SK-N-SH (cell line): Measurements from ENCODE around the gene DCHS1. TPM values are rescaled to one million over a fixed set of nuclear protein-coding genes. Genes with fewer than 3 reads are reported as not detected.

Experiments used
- CTCF ChIA-PET: fragments of 300-600, 350-600 bp; formaldehyde crosslinking; extraction: SDS; loops from one replicate; lab custom pipeline; 2021; lab: Yijun Ruan, JAX
- POLR2A ChIA-PET: fragments of 350-600 bp; sonication (Branson Sonifier 250); formaldehyde crosslinking; extraction: SDS; loops from one replicate; lab custom pipeline; 2020; ENCODE audit warnings: antibody characterized with exemption, inconsistent platforms; lab: Yijun Ruan, JAX
- DNase-seq: peaks from one replicate; pipeline ENCODE4 v3.0.0; 2012
- H2AFZ ChIP-seq: fragments of 200-600 bp; sonication (generic); 2 replicates; pipeline ENCODE4 v1.8.1; 2016; ENCODE audit warnings: antibody characterized with exemption, mild to moderate bottlenecking, low read depth
- H3F3A ChIP-seq: fragments of 200-600 bp; sonication (generic); replicated peaks from 2 replicates; pipeline ENCODE3; 2016; ENCODE audit warnings: antibody characterized with exemption, mild to moderate bottlenecking; ENCODE audit not compliant: insufficient read depth
- H3K27ac ChIP-seq, 2 experiments: fragments of 200-500 bp in 1 of 2; fragments of 200-600 bp in 1 of 2; sonication (Bioruptor generic) in 1 of 2; sonication (generic), shearing (Covaris generic) in 1 of 2; 2 replicates each; pipeline versions ENCODE4 v1.5.1 to v1.6.1; 2014 to 2016; ENCODE audit warnings: low read depth in 2 of 2, inconsistent platforms in 1 of 2, low read length in 1 of 2, mild to moderate bottlenecking in 1 of 2, mixed read lengths in 1 of 2
- H3K27me3 ChIP-seq: fragments of 200-600 bp; sonication (generic), shearing (Covaris generic); 2 replicates; pipeline ENCODE4 v1.6.1; 2016; ENCODE audit warnings: mixed run types; ENCODE audit not compliant: insufficient read depth
- H3K36me3 ChIP-seq, 2 experiments: fragments of 200-500 bp in 1 of 2; fragments of 200-600 bp in 1 of 2; sonication (Bioruptor generic) in 1 of 2; sonication (generic) in 1 of 2; replicated peaks in 1 of 2; 2 replicates each; pipeline versions ENCODE3 to v1.5.1; 2014 to 2016; ENCODE audit warnings: low read length in 1 of 2, mild to moderate bottlenecking in 1 of 2; ENCODE audit not compliant: insufficient read depth in 2 of 2, control insufficient read depth in 1 of 2
- H3K4me1 ChIP-seq, 2 experiments: fragments of 200-500 bp in 1 of 2; fragments of 200-600 bp in 1 of 2; sonication (Bioruptor generic) in 1 of 2; sonication (generic), shearing (Covaris generic) in 1 of 2; 2 replicates each; pipeline versions ENCODE4 v1.5.1 to v1.6.1; 2014 to 2016; ENCODE audit warnings: low read depth in 1 of 2, low read length in 1 of 2, mixed run types in 1 of 2; ENCODE audit not compliant: insufficient read depth in 2 of 2, control insufficient read depth in 1 of 2
- H3K4me2 ChIP-seq: fragments of 200-600 bp; sonication (generic), shearing (Covaris generic); 2 replicates; pipeline ENCODE4 v1.6.1; 2017; ENCODE audit warnings: mixed run types
- H3K4me3 ChIP-seq, 2 experiments: fragments of 200-500 bp in 1 of 2; fragments of 200-600 bp in 1 of 2; sonication (Bioruptor generic) in 1 of 2; sonication (generic), shearing (Covaris generic) in 1 of 2; 2 replicates each; pipeline versions ENCODE4 v1.5.1 to v1.8.1; 2014 to 2016; ENCODE audit warnings: low read depth in 2 of 2, inconsistent platforms in 1 of 2, low read length in 1 of 2, mild to moderate bottlenecking in 1 of 2, mixed read lengths in 1 of 2, moderate library complexity in 1 of 2
- H3K79me2 ChIP-seq: fragments of 200-600 bp; sonication (generic); 2 replicates; pipeline ENCODE4 v1.8.1; 2017; ENCODE audit warnings: mild to moderate bottlenecking; ENCODE audit not compliant: insufficient read depth
- H3K9ac ChIP-seq: fragments of 200-600 bp; sonication (generic); 2 replicates; pipeline ENCODE4 v1.6.1; 2017; ENCODE audit warnings: mixed run types
- H3K9me2 ChIP-seq: fragments of 200-600 bp; sonication (generic); 2 replicates; pipeline ENCODE4 v1.6.1; 2017; ENCODE audit warnings: mixed run types
- H3K9me3 ChIP-seq: fragments of 200-600 bp; sonication (generic); 2 replicates; pipeline ENCODE4 v1.6.1; 2017; ENCODE audit warnings: mixed run types, mild to moderate bottlenecking, moderate library complexity
- H4K20me1 ChIP-seq: fragments of 200-600 bp; sonication (generic); 2 replicates; pipeline ENCODE4 v1.6.1; 2017; ENCODE audit warnings: mild to moderate bottlenecking, mixed run types; ENCODE audit not compliant: insufficient read depth
- EP300 ChIP-seq, 2 experiments: IDR thresholded peaks; 2 replicates each; pipeline versions ENCODE4 v1.4.0 to v1.6.1; 2012; ENCODE audit warnings: borderline replicate concordance in 1 of 2, low read depth in 1 of 2, low read length in 1 of 2
- JUND ChIP-seq: IDR thresholded peaks from 2 replicates; pipeline ENCODE4 v1.4.0; 2012
- NRF1 ChIP-seq: IDR thresholded peaks from 2 replicates; pipeline ENCODE4 v1.6.1; 2012; ENCODE audit warnings: low read depth, mild to moderate bottlenecking, low read length
- TCF12 ChIP-seq: IDR thresholded peaks from 2 replicates; pipeline ENCODE4 v1.4.0; 2012
- USF1 ChIP-seq: IDR thresholded peaks from 2 replicates; pipeline ENCODE4 v1.4.0; 2012; ENCODE audit warnings: low read depth, borderline replicate concordance
- ZBTB33 ChIP-seq: IDR thresholded peaks from 2 replicates; pipeline ENCODE4 v1.4.0; 2012; ENCODE audit warnings: low read depth, borderline replicate concordance
- WGBS: methylation state at CpG from one replicate; pipeline ENCODE4 v1.1.6; 2017; ENCODE audit warnings: low lambda C conversion rate; 5-methylcytosine and 5-hydroxymethylcytosine counted together
- polyA plus RNA-seq, 3 experiments: library from polyadenylated mRNA; depleted of rRNA; stranded (reverse); fragments of >200 nt; gene quantifications; 2 replicates each; pipeline ENCODE4 v1.2.3, GENCODE V29; 2012

The DCHS1 gene
- polyA plus RNA-seq, 1 of the 3 experiments (the other 2 are of a cell fraction): 5.7 TPM

GRCh38 chr11:6611963-6612212 lies 43.7 kb downstream of the DCHS1 start:
- Histone ChIP-seq H3K4me3 (peak overlapping the region; percentile 65 to 93), H3K9ac (peak overlapping the region; percentile 78), H4K20me1 (no peaks in the 10 kb centered on the region; the same call in 1 of the 2 replicates), H3K27me3 (no peaks in the 10 kb centered on the region), H3K4me1 (peaks cover 12 to 37% of the 10 kb centered on the region in 2 experiments), H2AFZ (no peak overlapping the region), H3K36me3 (peaks cover 30 to 63% of the 10 kb centered on the region in 2 experiments), H3K27ac (peak overlapping the region; percentile 85 to 94)
- POLR2A ChIA-PET: interaction anchor here (0.6 to 2.6 kb wide), 11 partner anchors 8 to 193 kb away, joined by 3 to 16 read pairs (median 3); partner anchors contain the start of genes APBB1, ARFIP2, MRPL17 and TIMM10B
- no CpG with 5 or more reads among the region's 36 CpGs for WGBS
- CTCF ChIA-PET: interaction anchor here (1.3 to 2.9 kb wide), 12 partner anchors 8 to 233 kb away, joined by 3 to 18 read pairs (median 8); partner anchors contain the start of genes ILK, MRPL17 and RRP8
- TF ChIP-seq ZBTB33 (peak; percentile 16; the same call in 1 of the 2 replicates), TCF12 (no peak), NRF1 (no peak)
- TF ChIP-seq, all 33 proteins: peak for 1
- Histone ChIP-seq H3K4me2 (peak overlapping the region; percentile 83), H3F3A (peaks cover 45% of the 10 kb centered on the region), H3K79me2 (peaks cover 47% of the 10 kb centered on the region), H3K9me2 (no peaks in the 10 kb centered on the region), H3K9me3 (no peaks in the 10 kb centered on the region)
- DNase-seq: no peak

- CTCF ChIA-PET: interaction anchor here (1.3 to 2.9 kb wide), 11 partner anchors 8 to 80 kb away, joined by 3 to 18 read pairs (median 8); partner anchors contain the start of genes ILK, MRPL17 and RRP8
- Histone ChIP-seq H3F3A (peaks cover 50% of the 10 kb centered on the region), H3K9me3 (no peaks in the 10 kb centered on the region), H2AFZ (no peak overlapping the region), H3K4me3 (peak overlapping the region; percentile 65 to 93), H3K36me3 (peaks cover 30 to 57% of the 10 kb centered on the region in 2 experiments), H3K27me3 (no peaks in the 10 kb centered on the region), H3K79me2 (peaks cover 53% of the 10 kb centered on the region), H3K4me2 (peak overlapping the region; percentile 83), H4K20me1 (no peaks in the 10 kb centered on the region; the same call in 1 of the 2 replicates), H3K9me2 (no peaks in the 10 kb centered on the region), H3K9ac (peak overlapping the region; percentile 78), H3K27ac (peak overlapping the region; percentile 85 to 94), H3K4me1 (peaks cover 18 to 43% of the 10 kb centered on the region in 2 experiments)
- 20% methylated on average over 24 of the region's 39 CpGs for WGBS
- no peak for DNase-seq
- no peak for TF ChIP-seq EP300 (IDR thresholded peaks at IDR 0.05; ENCODE audit: borderline replicate concordance in 1 of 2, low read depth in 1 of 2, low read length in 1 of 2)
- TF ChIP-seq USF1: no peak
- TF ChIP-seq JUND: 0 out of 2 replicates have a peak, but pooled peaks have one; percentile 6
- POLR2A ChIA-PET: interaction anchor here (0.6 to 2.6 kb wide), 9 partner anchors 10 to 192 kb away, joined by 3 to 16 read pairs (median 4); partner anchors contain the start of genes APBB1, ARFIP2, MRPL17 and TIMM10B
Observed at GRCh38 chr11:6611092-6611962, 44.3 kb downstream of the DCHS1 start.
